H9 (cell line): ENCODE data around the gene LRWD1. TPM values are rescaled to one million over a fixed set of nuclear protein-coding genes. Genes with fewer than 3 reads are reported as not detected.

Experiments used
- DNase-seq: peaks from one replicate; pipeline ENCODE4 v3.0.0-alpha.2; 2017
- H2AFZ ChIP-seq: one replicate; pipeline ENCODE4 v1.6.1; 2013; ENCODE audit warnings: mild to moderate bottlenecking, low read length, control low read depth, moderate library complexity
- H2AK5ac ChIP-seq: 2 replicates; pipeline ENCODE4 v1.6.1; 2013; ENCODE audit warnings: low read length, control low read depth, mixed read lengths; ENCODE audit not compliant: insufficient read length
- H2BK120ac ChIP-seq: one replicate; pipeline ENCODE4 v1.6.1; 2013; ENCODE audit warnings: low read depth, mild to moderate bottlenecking, low read length, control low read depth, inconsistent platforms; ENCODE audit not compliant: poor library complexity, severe bottlenecking
- H2BK12ac ChIP-seq: 2 replicates; pipeline ENCODE4 v1.6.1; 2013; ENCODE audit warnings: low read length, control low read depth, mixed read lengths, low read depth; ENCODE audit not compliant: insufficient read length
- H2BK15ac ChIP-seq: 2 replicates; pipeline ENCODE4 v1.6.1; 2013; ENCODE audit warnings: low read depth, low read length, control low read depth
- H2BK20ac ChIP-seq: one replicate; pipeline ENCODE4 v1.6.1; 2013; ENCODE audit warnings: low read depth, mild to moderate bottlenecking, low read length, control low read depth, inconsistent platforms; ENCODE audit not compliant: poor library complexity, severe bottlenecking
- H2BK5ac ChIP-seq: 2 replicates; pipeline ENCODE4 v1.6.1; 2013; ENCODE audit warnings: low read length, control low read depth, mixed read lengths; ENCODE audit not compliant: insufficient read length
- H3K14ac ChIP-seq: 2 replicates; pipeline ENCODE4 v1.6.1; 2013; ENCODE audit warnings: low read length, control low read depth; ENCODE audit not compliant: insufficient read depth
- H3K18ac ChIP-seq: 2 replicates; pipeline ENCODE4 v1.6.1; 2013; ENCODE audit warnings: low read depth, mild to moderate bottlenecking, mixed read lengths, low read length, control low read depth; ENCODE audit not compliant: insufficient read length
- H3K23ac ChIP-seq: 2 replicates; pipeline ENCODE4 v1.6.1; 2013; ENCODE audit warnings: low read length, control low read depth, mixed read lengths, low read depth; ENCODE audit not compliant: insufficient read length
- H3K23me2 ChIP-seq: 2 replicates; pipeline ENCODE4 v1.6.1; 2013; ENCODE audit warnings: low read depth, mild to moderate bottlenecking, mixed read lengths, low read length, control low read depth; ENCODE audit not compliant: insufficient read length, poor library complexity, severe bottlenecking
- H3K27ac ChIP-seq: 2 replicates; pipeline ENCODE4 v1.5.1; 2013; ENCODE audit warnings: low read length, control low read depth, mixed read lengths, low read depth; ENCODE audit not compliant: insufficient read length
- H3K27me3 ChIP-seq: 2 replicates; pipeline ENCODE4 v1.6.1; 2013; ENCODE audit warnings: low read length, control low read depth, inconsistent platforms; ENCODE audit not compliant: insufficient read depth
- H3K4ac ChIP-seq: 2 replicates; pipeline ENCODE4 v1.6.1; 2013; ENCODE audit warnings: low read depth, mild to moderate bottlenecking, control low read depth, inconsistent platforms, low read length, moderate library complexity
- H3K4me1 ChIP-seq: 2 replicates; pipeline ENCODE4 v1.6.1; 2013; ENCODE audit warnings: low read length, control low read depth, inconsistent platforms; ENCODE audit not compliant: insufficient read depth
- H3K4me2 ChIP-seq: 2 replicates; pipeline ENCODE4 v1.6.1; 2013; ENCODE audit warnings: low read length, control low read depth, mixed read lengths; ENCODE audit not compliant: insufficient read length, insufficient read depth
- H3K56ac ChIP-seq: 2 replicates; pipeline ENCODE4 v1.6.1; 2013; ENCODE audit warnings: low read depth, mild to moderate bottlenecking, mixed read lengths, low read length, control low read depth; ENCODE audit not compliant: insufficient read length
- H3K79me1 ChIP-seq: 2 replicates; pipeline ENCODE4 v1.6.1; 2013; ENCODE audit warnings: low read depth, mild to moderate bottlenecking, moderate library complexity, low read length, control low read depth, inconsistent platforms; ENCODE audit not compliant: insufficient read depth, poor library complexity, severe bottlenecking
- H3K79me2 ChIP-seq: 2 replicates; pipeline ENCODE4 v1.6.1; 2013; ENCODE audit warnings: low read length, control low read depth, inconsistent platforms; ENCODE audit not compliant: insufficient read depth
- H3K9ac ChIP-seq: 2 replicates; pipeline ENCODE4 v1.6.1; 2013; ENCODE audit warnings: low read length, control low read depth, mixed read lengths; ENCODE audit not compliant: insufficient read length; ENCODE audit errors: extremely low read depth
- H3K9me3 ChIP-seq: one replicate; pipeline ENCODE4 v1.6.1; 2013; ENCODE audit warnings: low read depth, low read length, inconsistent platforms; ENCODE audit not compliant: control insufficient read depth
- H3T11ph ChIP-seq: one replicate; pipeline ENCODE4 v1.6.1; 2013; ENCODE audit warnings: mild to moderate bottlenecking, low read length, control low read depth, inconsistent platforms
- H4K20me1 ChIP-seq: one replicate; pipeline ENCODE4 v1.6.1; 2013; ENCODE audit not compliant: control insufficient read depth, insufficient read length, insufficient read depth
- H4K5ac ChIP-seq: 2 replicates; pipeline ENCODE4 v1.6.1; 2013; ENCODE audit warnings: low read depth, mild to moderate bottlenecking, mixed read lengths, low read length, control low read depth; ENCODE audit not compliant: insufficient read length
- H4K8ac ChIP-seq: replicated peaks from 2 replicates; pipeline ENCODE4 v1.6.1; 2013; ENCODE audit warnings: low read length, control low read depth, mixed read lengths, low read depth; ENCODE audit not compliant: insufficient read length
- H4K91ac ChIP-seq: 2 replicates; pipeline ENCODE4 v1.6.1; 2013; ENCODE audit warnings: low read depth, mild to moderate bottlenecking, moderate library complexity, mixed read lengths, low read length, control low read depth; ENCODE audit not compliant: insufficient read length
- H3K27ac Mint-ChIP-seq, 3 experiments: 2 replicates in 2 of 3; 3 replicates in 1 of 3; pipeline ENCODE4 v1.8.0; 2020 to 2021; ENCODE audit warnings: mixed read lengths in 3 of 3, mild to moderate bottlenecking in 1 of 3, moderate library complexity in 1 of 3
- H3K27me3 Mint-ChIP-seq: 2 replicates; pipeline ENCODE4 v1.8.0; 2021; ENCODE audit warnings: low read depth, mild to moderate bottlenecking, moderate library complexity, mixed read lengths
- H3K36me3 Mint-ChIP-seq, 3 experiments: 2 replicates in 2 of 3; 3 replicates in 1 of 3; pipeline ENCODE4 v1.8.0; 2020 to 2021; ENCODE audit warnings: low read depth in 3 of 3, mixed read lengths in 3 of 3; ENCODE audit not compliant: insufficient read depth in 1 of 3
- H3K4me1 Mint-ChIP-seq, 2 experiments: 2 replicates each; pipeline ENCODE4 v1.8.0; 2020; ENCODE audit warnings: mixed read lengths in 2 of 2
- H3K4me3 Mint-ChIP-seq, 2 experiments: 2 replicates in 1 of 2; 3 replicates in 1 of 2; pipeline ENCODE4 v1.8.0; 2020 to 2021; ENCODE audit warnings: mild to moderate bottlenecking in 2 of 2, mixed read lengths in 2 of 2, moderate library complexity in 1 of 2
- H3K9me3 Mint-ChIP-seq, 2 experiments: 2 replicates in 1 of 2; 3 replicates in 1 of 2; pipeline ENCODE4 v1.8.0; 2020; ENCODE audit warnings: mild to moderate bottlenecking in 2 of 2, mixed read lengths in 2 of 2, moderate library complexity in 1 of 2
- WGBS: extraction: QIAGEN DNeasy Blood & Tissue Kit; methylation state at CpG from one replicate; pipeline ENCODE4 v1.1.7; 2013; ENCODE audit warnings: missing lambda C conversion rate, low lambda C conversion rate, mixed read lengths; ENCODE audit not compliant: insufficient read length; ENCODE audit errors: extremely low coverage; 5-methylcytosine and 5-hydroxymethylcytosine counted together
- total RNA-seq: library from RNA; stranded (reverse); gene quantifications from 2 replicates; pipeline ENCODE4 v1.2.1, GENCODE V29; 2021
- TF ChIP-seq, protein P1 (sequence below): fragments of 200-600 bp; sonication (generic); conservative IDR thresholded peaks from 3 replicates; pipeline ENCODE4 v1.8.0; 2021; ENCODE audit warnings: antibody characterized with exemption, mild to moderate bottlenecking

LRWD1 gene
- total RNA-seq, 1 experiment from 2014 or later: 35.1 TPM

DNA sequence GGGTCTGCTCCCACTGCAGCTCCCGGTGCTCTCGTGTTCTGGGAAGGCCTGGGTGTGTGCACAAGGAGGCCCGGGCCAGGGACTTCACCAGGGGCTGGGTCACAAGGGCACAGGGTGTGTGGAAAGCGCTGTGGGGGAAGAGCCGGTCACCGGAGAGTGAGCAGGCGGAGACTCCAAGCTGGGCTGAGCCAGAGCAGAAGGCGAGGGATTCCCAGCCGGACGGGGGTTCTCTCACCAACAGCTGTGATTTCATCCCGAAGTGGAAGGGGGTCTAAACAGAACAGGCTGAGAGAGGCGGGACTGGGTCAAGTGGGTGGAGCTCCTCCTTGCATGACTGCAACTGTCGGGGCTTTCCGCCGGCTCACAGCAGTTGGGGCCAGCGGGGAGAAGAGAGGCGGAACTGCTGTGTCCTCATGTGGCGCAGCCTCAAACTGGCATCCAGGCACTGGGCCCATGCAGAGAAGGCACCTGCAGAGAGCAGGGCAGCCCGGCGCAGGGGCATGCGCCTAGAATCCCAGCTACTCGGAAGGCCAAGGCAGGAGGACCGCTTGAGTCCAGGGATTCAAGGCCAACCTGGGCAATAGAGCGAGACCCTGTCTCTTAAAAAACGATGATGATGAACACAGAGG lies 39.0 kb upstream of the LRWD1 start:
- H3T11ph ChIP-seq: no peak overlapping the region
- no peak overlapping the region for H2BK20ac ChIP-seq
- H2AFZ ChIP-seq: no peak overlapping the region
- H3K27me3 ChIP-seq: no peaks in the 10 kb centered on the region
- peaks cover 17 to 50% (median 38%) of the 10 kb centered on the region in 3 experiments for H3K36me3 Mint-ChIP-seq
- H3K4me2 ChIP-seq: no peak overlapping the region
- peaks cover 4% of the 10 kb centered on the region for H3K27me3 Mint-ChIP-seq
- no peak overlapping the region for H2AK5ac ChIP-seq
- H3K9ac ChIP-seq: no peak overlapping the region
- no peak overlapping the region for H3K27ac ChIP-seq
- H2BK120ac ChIP-seq: no peak overlapping the region
- H4K91ac ChIP-seq: no peak overlapping the region
- H4K5ac ChIP-seq: no peak overlapping the region
- no peak overlapping the region for H3K14ac ChIP-seq
- no peaks in the 10 kb centered on the region for H3K9me3 ChIP-seq
- H3K9me3 Mint-ChIP-seq: no peaks in the 10 kb centered on the region
- H2BK5ac ChIP-seq: no peak overlapping the region
- no peaks in the 10 kb centered on the region for H3K79me2 ChIP-seq
- no peak overlapping the region for H4K8ac ChIP-seq
- H3K56ac ChIP-seq: no peak overlapping the region
- H2BK15ac ChIP-seq: no peak overlapping the region
- TF ChIP-seq, protein P1, sequence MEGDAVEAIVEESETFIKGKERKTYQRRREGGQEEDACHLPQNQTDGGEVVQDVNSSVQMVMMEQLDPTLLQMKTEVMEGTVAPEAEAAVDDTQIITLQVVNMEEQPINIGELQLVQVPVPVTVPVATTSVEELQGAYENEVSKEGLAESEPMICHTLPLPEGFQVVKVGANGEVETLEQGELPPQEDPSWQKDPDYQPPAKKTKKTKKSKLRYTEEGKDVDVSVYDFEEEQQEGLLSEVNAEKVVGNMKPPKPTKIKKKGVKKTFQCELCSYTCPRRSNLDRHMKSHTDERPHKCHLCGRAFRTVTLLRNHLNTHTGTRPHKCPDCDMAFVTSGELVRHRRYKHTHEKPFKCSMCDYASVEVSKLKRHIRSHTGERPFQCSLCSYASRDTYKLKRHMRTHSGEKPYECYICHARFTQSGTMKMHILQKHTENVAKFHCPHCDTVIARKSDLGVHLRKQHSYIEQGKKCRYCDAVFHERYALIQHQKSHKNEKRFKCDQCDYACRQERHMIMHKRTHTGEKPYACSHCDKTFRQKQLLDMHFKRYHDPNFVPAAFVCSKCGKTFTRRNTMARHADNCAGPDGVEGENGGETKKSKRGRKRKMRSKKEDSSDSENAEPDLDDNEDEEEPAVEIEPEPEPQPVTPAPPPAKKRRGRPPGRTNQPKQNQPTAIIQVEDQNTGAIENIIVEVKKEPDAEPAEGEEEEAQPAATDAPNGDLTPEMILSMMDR: no peak
- no CpG with 5 or more reads among the region's 25 CpGs for WGBS
- H3K4me1 Mint-ChIP-seq: peaks cover 12 to 17% of the 10 kb centered on the region in 2 experiments
- no peak overlapping the region for H3K23ac ChIP-seq
- no peaks in the 10 kb centered on the region for H3K79me1 ChIP-seq
- no peak overlapping the region; a peak in 2 of 7 replicates for H3K27ac Mint-ChIP-seq
- H4K20me1 ChIP-seq: no peaks in the 10 kb centered on the region
- no peaks in the 10 kb centered on the region for H3K23me2 ChIP-seq
- no peak overlapping the region for H3K18ac ChIP-seq
- DNase-seq: peak; percentile 54
- no peaks in the 10 kb centered on the region for H3K4me1 ChIP-seq
- H3K4ac ChIP-seq: no peak overlapping the region
- H2BK12ac ChIP-seq: no peak overlapping the region
- H3K4me3 Mint-ChIP-seq: no peak overlapping the region
